ENCODE measurements around the gene LGR6.
"Not testable (repeated sequence)": the region's sequence is repeated elsewhere in the genome, so short reads cannot be mapped to it uniquely, and the experiment has no call there.

Gene LGR6

DNA sequence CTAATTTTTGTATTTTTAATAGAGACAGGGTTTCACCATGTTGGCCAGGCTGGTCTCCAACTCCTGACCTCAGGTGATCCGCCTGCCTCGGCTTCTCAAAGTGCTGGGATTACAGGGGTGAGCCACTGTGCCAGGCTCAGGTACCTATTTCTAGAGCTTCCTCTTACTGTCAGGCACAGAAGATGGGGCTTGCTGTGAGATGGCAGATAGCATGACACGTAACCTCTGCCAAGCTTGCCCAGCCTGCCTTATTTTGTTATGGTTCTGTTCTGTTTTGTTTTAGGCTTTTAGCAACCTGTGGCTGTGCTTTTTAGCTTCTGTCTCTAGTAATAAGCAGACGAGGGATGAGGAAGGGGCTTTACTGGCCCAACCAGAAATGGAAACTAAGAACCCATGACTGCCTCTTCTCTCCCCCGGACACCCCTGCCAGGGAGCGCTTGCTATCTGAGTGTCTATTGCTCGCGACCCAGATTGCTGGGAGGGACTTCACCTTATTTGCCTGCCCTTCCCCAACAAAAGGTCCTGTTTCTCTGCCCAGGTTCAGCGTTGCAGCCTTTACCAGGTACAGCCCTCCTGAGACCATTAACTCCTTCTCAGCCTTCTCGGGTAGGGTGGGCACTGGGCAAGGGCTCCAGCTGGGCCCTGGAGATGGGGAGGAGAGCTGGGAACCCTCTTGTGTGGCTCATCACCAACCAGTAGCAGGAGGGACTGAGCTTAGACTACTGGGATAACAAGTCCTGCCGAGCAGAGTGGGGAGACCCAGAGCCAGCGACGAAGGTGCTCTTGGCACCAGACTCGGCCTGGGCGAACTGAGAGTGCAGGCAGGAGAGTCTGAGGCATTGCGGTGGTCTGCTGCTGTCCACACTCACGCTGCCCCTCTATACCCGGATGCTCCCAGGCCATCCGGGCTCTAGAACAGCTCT is 13.5 kb upstream of the LGR6 start:
- H3K4me3 ChIP-seq (replicated peaks; ENCODE audit: low read depth, low read length): no peak overlapping the region
- no peak for DNase-seq (ENCODE audit: low read depth)
- TF ChIP-seq, protein P1, sequence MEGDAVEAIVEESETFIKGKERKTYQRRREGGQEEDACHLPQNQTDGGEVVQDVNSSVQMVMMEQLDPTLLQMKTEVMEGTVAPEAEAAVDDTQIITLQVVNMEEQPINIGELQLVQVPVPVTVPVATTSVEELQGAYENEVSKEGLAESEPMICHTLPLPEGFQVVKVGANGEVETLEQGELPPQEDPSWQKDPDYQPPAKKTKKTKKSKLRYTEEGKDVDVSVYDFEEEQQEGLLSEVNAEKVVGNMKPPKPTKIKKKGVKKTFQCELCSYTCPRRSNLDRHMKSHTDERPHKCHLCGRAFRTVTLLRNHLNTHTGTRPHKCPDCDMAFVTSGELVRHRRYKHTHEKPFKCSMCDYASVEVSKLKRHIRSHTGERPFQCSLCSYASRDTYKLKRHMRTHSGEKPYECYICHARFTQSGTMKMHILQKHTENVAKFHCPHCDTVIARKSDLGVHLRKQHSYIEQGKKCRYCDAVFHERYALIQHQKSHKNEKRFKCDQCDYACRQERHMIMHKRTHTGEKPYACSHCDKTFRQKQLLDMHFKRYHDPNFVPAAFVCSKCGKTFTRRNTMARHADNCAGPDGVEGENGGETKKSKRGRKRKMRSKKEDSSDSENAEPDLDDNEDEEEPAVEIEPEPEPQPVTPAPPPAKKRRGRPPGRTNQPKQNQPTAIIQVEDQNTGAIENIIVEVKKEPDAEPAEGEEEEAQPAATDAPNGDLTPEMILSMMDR (IDR thresholded peaks at IDR 0.05; ENCODE audit: low read length, missing control alignments): no peak

DNA sequence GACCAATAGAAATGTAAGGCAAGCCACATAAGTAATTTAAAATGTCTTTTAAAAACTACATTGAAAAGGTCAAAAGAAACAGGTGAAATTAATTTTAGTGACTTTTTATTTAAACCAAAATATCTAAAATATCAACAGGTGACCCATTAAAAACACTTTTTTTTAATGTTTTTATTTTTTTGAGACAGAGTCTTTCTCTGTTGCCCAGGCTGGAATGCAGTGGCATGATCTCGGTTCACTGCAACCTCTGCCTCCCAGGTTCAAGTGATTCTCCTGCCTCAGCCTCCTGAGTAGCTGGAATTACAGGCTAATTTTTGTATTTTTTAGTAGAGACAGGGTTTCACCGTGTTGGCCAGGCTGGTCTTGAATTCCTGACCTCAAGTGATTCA is 12.9 kb upstream of the LGR6 start:
- not testable (repeated sequence) for H3K4me3 ChIP-seq (replicated peaks; ENCODE audit: low read depth, low read length); DNase-seq (ENCODE audit: low read depth)

DNA sequence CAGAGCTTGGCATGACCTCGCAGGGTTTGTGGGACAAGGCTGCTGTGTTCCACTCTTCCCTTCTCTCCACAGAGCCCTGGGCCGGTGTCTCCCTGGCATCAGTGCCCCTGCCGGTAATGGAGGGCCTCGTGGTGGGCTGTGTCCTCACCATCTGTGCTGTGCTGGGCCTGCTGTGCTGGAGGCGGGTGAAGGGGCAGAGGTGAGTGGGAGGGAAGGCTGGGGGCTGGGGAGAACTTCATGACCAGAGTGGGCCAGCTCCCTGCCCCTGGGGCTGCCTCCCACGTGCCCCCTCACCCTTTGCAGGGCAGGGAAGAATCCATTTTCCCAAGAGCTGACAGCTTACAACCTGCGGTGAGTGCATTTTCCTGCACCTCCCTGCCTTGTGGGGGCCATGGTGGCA is 12.0 kb upstream of the LGR6 start:
- DNase-seq (ENCODE audit: low read depth): no peak
- TF ChIP-seq, protein P1 (IDR thresholded peaks at IDR 0.05; ENCODE audit: low read length, missing control alignments): no peak
- no peak overlapping the region for H3K4me3 ChIP-seq (replicated peaks; ENCODE audit: low read depth, low read length)

GRCh38 chr1:202182040-202182877 is 11.3 kb upstream of the LGR6 start:
- H3K4me3 ChIP-seq (replicated peaks; ENCODE audit: low read depth, low read length): no peak overlapping the region
- no peak for DNase-seq (ENCODE audit: low read depth)
- TF ChIP-seq, protein P1 (IDR thresholded peaks at IDR 0.05; ENCODE audit: low read length, missing control alignments): no peak

- H3K4me3 ChIP-seq (replicated peaks; ENCODE audit: low read depth, low read length): no peak overlapping the region
- peak; percentile 86 for DNase-seq (ENCODE audit: low read depth)
- TF ChIP-seq, protein P1 (IDR thresholded peaks at IDR 0.05; ENCODE audit: low read length, missing control alignments): peak; percentile 89
Observed at GRCh38 chr1:202184750-202185460, 8.7 kb upstream of the LGR6 start.

GRCh38 chr1:202186327-202186726 is 7.3 kb upstream of the LGR6 start:
- TF ChIP-seq, protein P1 (IDR thresholded peaks at IDR 0.05; ENCODE audit: low read length, missing control alignments): no peak
- DNase-seq (ENCODE audit: low read depth): no peak
- H3K4me3 ChIP-seq (replicated peaks; ENCODE audit: low read depth, low read length): no peak overlapping the region
